HCT116 (cell line): ENCODE measurements around the gene TTYH1. TPM values are rescaled to one million over a fixed set of nuclear protein-coding genes. Genes with fewer than 3 reads are reported as not detected.

ENCODE experiments used
- ATAC-seq: fragments of 200-7000 bp; cut with Tn5 transposase; 2 replicates; pipeline ENCODE4 v1.9.1; 2020; ENCODE audit warnings: mild to moderate bottlenecking, moderate library complexity
- BruUV-seq: library from RNA; stranded (reverse); fragments of 400-500 nt; replicated peaks from 2 replicates; lab custom pipeline; 2021; lab: Mats Ljungman, UMichigan
- CTCF ChIA-PET: fragments of 300-600 bp; sonication (Branson Sonifier 250); formaldehyde crosslinking; loops from one replicate; lab custom pipeline; 2021; ENCODE audit warnings: antibody characterized with exemption; lab: Charles Lee
- POLR2A ChIA-PET: fragments of 300-600, 350-600 bp; sonication (Branson Sonifier 250); formaldehyde crosslinking; loops from one replicate; lab custom pipeline; 2021; ENCODE audit warnings: antibody characterized with exemption; lab: Charles Lee
- RAD21 ChIA-PET, 2 experiments: fragments of 300-600 bp; sonication (Branson Sonifier 250); formaldehyde crosslinking; loops; one replicate each; lab custom pipeline; 2023; ENCODE audit warnings: low total read pairs in 2 of 2; ENCODE audit not compliant: uncharacterized antibody in 2 of 2, unreplicated experiment in 2 of 2, low non-redundant PET in 1 of 2; lab: Charles Lee
- DNase-seq: peaks from one replicate; pipeline ENCODE4 v3.0.0-alpha.2; 2010; ENCODE audit warnings: low read depth, low spot score
- H2AFZ ChIP-seq: fragments of 200-600 bp; shearing (Covaris generic), sonication (generic); 2 replicates; pipeline ENCODE4 v1.6.1; 2017; ENCODE audit warnings: low read depth, mixed run types, mixed read lengths, antibody characterized with exemption, low read length; ENCODE audit not compliant: poor library complexity, severe bottlenecking
- H3K27ac ChIP-seq: 2 replicates; pipeline ENCODE4 v1.5.1; 2012; ENCODE audit warnings: low read depth, low read length
- H3K27me3 ChIP-seq: fragments of 200-600 bp; sonication (generic); 2 replicates; pipeline ENCODE4 v1.6.1; 2016; ENCODE audit warnings: mixed run types, low read length, mixed read lengths; ENCODE audit not compliant: insufficient read depth
- H3K36me3 ChIP-seq, 2 experiments: fragments of 200-500 bp in 1 of 2; fragments of 200-600 bp in 1 of 2; sonication (Bioruptor generic) in 1 of 2; sonication (generic) in 1 of 2; 2 replicates each; pipeline versions ENCODE4 v1.5.1 to v1.6.1; 2014 to 2016; ENCODE audit warnings: low read length in 2 of 2, inconsistent platforms in 1 of 2, mixed read lengths in 1 of 2, mixed run types in 1 of 2; ENCODE audit not compliant: insufficient read depth in 2 of 2, control insufficient read depth in 1 of 2
- H3K4me1 ChIP-seq, 2 experiments: fragments of 200-600 bp in 1 of 2; sonication (generic) in 1 of 2; 2 replicates each; pipeline versions ENCODE4 v1.5.1 to v1.6.1; 2012 to 2017; ENCODE audit warnings: low read length in 2 of 2, inconsistent platforms in 1 of 2, mild to moderate bottlenecking in 1 of 2, mixed read lengths in 1 of 2, mixed run types in 1 of 2, moderate library complexity in 1 of 2; ENCODE audit not compliant: insufficient read depth in 2 of 2, control insufficient read depth in 1 of 2
- H3K4me2 ChIP-seq: fragments of 200-600 bp; sonication (generic); 2 replicates; pipeline ENCODE4 v1.6.1; 2017; ENCODE audit warnings: mixed run types, low read length, mixed read lengths
- H3K4me3 ChIP-seq, 2 experiments: fragments of 200-600 bp in 1 of 2; sonication (generic) in 1 of 2; replicated peaks in 1 of 2; 2 replicates each; pipeline ENCODE4 v1.5.1; 2011 to 2016; ENCODE audit warnings: low read length in 2 of 2, control low read depth in 1 of 2, low read depth in 1 of 2, mild to moderate bottlenecking in 1 of 2, mixed read lengths in 1 of 2, mixed run types in 1 of 2
- H3K79me2 ChIP-seq: fragments of 200-600 bp; sonication (generic); 2 replicates; pipeline ENCODE4 v1.6.1; 2017; ENCODE audit warnings: mild to moderate bottlenecking, mixed run types, low read length, moderate library complexity, mixed read lengths; ENCODE audit not compliant: insufficient read depth
- H3K9ac ChIP-seq: fragments of 200-600 bp; sonication (generic); 2 replicates; pipeline ENCODE4 v1.6.1; 2016; ENCODE audit warnings: low read length, mixed read lengths
- H3K9me2 ChIP-seq: fragments of 200-600 bp; sonication (generic), shearing (Covaris generic); 2 replicates; pipeline ENCODE4 v1.6.1; 2017; ENCODE audit warnings: mixed run types, mild to moderate bottlenecking, moderate library complexity; ENCODE audit not compliant: insufficient read depth
- H3K9me3 ChIP-seq, 2 experiments: fragments of 200-500 bp in 1 of 2; fragments of 200-600 bp in 1 of 2; sonication (Bioruptor generic) in 1 of 2; sonication (generic) in 1 of 2; 2 replicates each; pipeline ENCODE4 v1.6.1; 2014 to 2017; ENCODE audit warnings: low read length in 2 of 2, mixed read lengths in 2 of 2, inconsistent platforms in 1 of 2, low read depth in 1 of 2, mild to moderate bottlenecking in 1 of 2, mixed run types in 1 of 2, moderate library complexity in 1 of 2; ENCODE audit not compliant: control insufficient read depth in 1 of 2, insufficient read depth in 1 of 2
- H4K20me1 ChIP-seq: fragments of 200-600 bp; sonication (generic), shearing (Covaris generic); 2 replicates; pipeline ENCODE4 v1.6.1; 2017; ENCODE audit warnings: mixed run types, mild to moderate bottlenecking, moderate library complexity; ENCODE audit not compliant: insufficient read depth
- CBX3 ChIP-seq: IDR thresholded peaks from 2 replicates; pipeline ENCODE4 v1.6.1; 2012; ENCODE audit warnings: low read depth
- ELF1 ChIP-seq: IDR thresholded peaks from 2 replicates; pipeline ENCODE4 v1.6.1; 2012; ENCODE audit warnings: low read depth, borderline replicate concordance
- EZH2 ChIP-seq: fragments of 200-600 bp; sonication (generic); IDR thresholded peaks from 2 replicates; pipeline ENCODE4 v1.6.1; 2017; ENCODE audit warnings: antibody characterized with exemption, mixed run types
- JUND ChIP-seq: IDR thresholded peaks from 2 replicates; pipeline ENCODE4 v1.6.1; 2012
- SIN3A ChIP-seq: IDR thresholded peaks from 2 replicates; pipeline ENCODE4 v1.6.1; 2012; ENCODE audit warnings: low read depth
- SP1 ChIP-seq: IDR thresholded peaks from 2 replicates; pipeline ENCODE4 v1.6.1; 2012; ENCODE audit warnings: low read depth
- SRF ChIP-seq: IDR thresholded peaks from 2 replicates; pipeline ENCODE4 v1.6.1; 2012; ENCODE audit warnings: low read depth
- TCF7L2 ChIP-seq: IDR thresholded peaks from 2 replicates; pipeline ENCODE4 v1.7.0; 2011; ENCODE audit warnings: borderline replicate concordance, inconsistent platforms; ENCODE audit not compliant: insufficient read depth, insufficient read length; ENCODE audit errors: extremely low read depth
- ZFX ChIP-seq: fragments of 450-650 bp; IDR thresholded peaks from 2 replicates; pipeline ENCODE4 v1.6.1; 2017
- intact Hi-C: fragments of 100-400 bp; cut with micrococcal nuclease; formaldehyde crosslinking; loops from 2 replicates; pipeline ENCODE4 v1.10.0; 2022
- total RNA-seq: library from RNA; stranded (reverse); gene quantifications from one replicate; pipeline ENCODE4 v1.2.1, GENCODE V29; 2021; ENCODE audit not compliant: unreplicated experiment
- TF ChIP-seq, protein P1 (sequence below): IDR thresholded peaks from 2 replicates; pipeline ENCODE4 v1.6.1; 2012; ENCODE audit warnings: low read depth
- TF ChIP-seq, protein P2 (sequence below), 3 experiments: fragments of 200-600 bp in 1 of 3; sonication (generic) in 1 of 3; IDR thresholded peaks in 2 of 3; conservative IDR thresholded peaks in 1 of 3; 2 replicates each; pipeline ENCODE4 v1.5.1; 2012 to 2017; ENCODE audit warnings: low read depth in 2 of 3, low read length in 2 of 3, antibody characterized with exemption in 1 of 3, borderline replicate concordance in 1 of 3, control low read depth in 1 of 3, mild to moderate bottlenecking in 1 of 3, mixed read lengths in 1 of 3, mixed run types in 1 of 3, moderate library complexity in 1 of 3; ENCODE audit not compliant: insufficient read depth in 1 of 3
- TF ChIP-seq, protein P3 (sequence below): IDR thresholded peaks from 2 replicates; pipeline ENCODE4 v1.6.1; 2011; ENCODE audit warnings: mild to moderate bottlenecking, low read length, moderate library complexity; ENCODE audit not compliant: insufficient replicate concordance; ENCODE audit errors: extremely low read depth

Gene TTYH1
- total RNA-seq, 1 experiment from 2014 or later, result 0.37 TPM

DNA sequence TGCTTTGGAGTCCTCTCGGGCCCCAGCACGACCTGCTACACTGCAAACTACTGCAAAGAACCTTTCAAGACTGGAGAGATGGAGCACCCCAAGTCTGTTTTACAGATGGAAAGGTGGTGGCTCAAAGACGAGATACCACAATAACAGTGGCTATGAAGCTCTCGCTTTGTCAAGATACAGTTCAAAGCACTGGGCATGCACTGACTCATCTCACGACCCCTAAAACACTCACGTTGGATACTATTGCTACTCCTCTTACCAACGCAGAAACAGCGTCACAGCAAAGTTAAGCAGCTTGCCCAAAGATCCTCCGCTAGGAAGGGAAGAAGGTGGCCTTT is 26.5 kb upstream of the TTYH1 start (continued):
- TF ChIP-seq, protein P1, sequence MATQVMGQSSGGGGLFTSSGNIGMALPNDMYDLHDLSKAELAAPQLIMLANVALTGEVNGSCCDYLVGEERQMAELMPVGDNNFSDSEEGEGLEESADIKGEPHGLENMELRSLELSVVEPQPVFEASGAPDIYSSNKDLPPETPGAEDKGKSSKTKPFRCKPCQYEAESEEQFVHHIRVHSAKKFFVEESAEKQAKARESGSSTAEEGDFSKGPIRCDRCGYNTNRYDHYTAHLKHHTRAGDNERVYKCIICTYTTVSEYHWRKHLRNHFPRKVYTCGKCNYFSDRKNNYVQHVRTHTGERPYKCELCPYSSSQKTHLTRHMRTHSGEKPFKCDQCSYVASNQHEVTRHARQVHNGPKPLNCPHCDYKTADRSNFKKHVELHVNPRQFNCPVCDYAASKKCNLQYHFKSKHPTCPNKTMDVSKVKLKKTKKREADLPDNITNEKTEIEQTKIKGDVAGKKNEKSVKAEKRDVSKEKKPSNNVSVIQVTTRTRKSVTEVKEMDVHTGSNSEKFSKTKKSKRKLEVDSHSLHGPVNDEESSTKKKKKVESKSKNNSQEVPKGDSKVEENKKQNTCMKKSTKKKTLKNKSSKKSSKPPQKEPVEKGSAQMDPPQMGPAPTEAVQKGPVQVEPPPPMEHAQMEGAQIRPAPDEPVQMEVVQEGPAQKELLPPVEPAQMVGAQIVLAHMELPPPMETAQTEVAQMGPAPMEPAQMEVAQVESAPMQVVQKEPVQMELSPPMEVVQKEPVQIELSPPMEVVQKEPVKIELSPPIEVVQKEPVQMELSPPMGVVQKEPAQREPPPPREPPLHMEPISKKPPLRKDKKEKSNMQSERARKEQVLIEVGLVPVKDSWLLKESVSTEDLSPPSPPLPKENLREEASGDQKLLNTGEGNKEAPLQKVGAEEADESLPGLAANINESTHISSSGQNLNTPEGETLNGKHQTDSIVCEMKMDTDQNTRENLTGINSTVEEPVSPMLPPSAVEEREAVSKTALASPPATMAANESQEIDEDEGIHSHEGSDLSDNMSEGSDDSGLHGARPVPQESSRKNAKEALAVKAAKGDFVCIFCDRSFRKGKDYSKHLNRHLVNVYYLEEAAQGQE, result no peak
- TF ChIP-seq EZH2 (no peak), ZFX (no peak), ELF1 (no peak)
- TF ChIP-seq, protein P2, sequence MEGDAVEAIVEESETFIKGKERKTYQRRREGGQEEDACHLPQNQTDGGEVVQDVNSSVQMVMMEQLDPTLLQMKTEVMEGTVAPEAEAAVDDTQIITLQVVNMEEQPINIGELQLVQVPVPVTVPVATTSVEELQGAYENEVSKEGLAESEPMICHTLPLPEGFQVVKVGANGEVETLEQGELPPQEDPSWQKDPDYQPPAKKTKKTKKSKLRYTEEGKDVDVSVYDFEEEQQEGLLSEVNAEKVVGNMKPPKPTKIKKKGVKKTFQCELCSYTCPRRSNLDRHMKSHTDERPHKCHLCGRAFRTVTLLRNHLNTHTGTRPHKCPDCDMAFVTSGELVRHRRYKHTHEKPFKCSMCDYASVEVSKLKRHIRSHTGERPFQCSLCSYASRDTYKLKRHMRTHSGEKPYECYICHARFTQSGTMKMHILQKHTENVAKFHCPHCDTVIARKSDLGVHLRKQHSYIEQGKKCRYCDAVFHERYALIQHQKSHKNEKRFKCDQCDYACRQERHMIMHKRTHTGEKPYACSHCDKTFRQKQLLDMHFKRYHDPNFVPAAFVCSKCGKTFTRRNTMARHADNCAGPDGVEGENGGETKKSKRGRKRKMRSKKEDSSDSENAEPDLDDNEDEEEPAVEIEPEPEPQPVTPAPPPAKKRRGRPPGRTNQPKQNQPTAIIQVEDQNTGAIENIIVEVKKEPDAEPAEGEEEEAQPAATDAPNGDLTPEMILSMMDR (IDR thresholded peaks at IDR 0.05 in 2 of 3, conservative IDR thresholded peaks at IDR 0.05 in 1 of 3; ENCODE audit: borderline replicate concordance in 1 of 3, insufficient read depth in 1 of 3, low read depth in 2 of 3, low read length in 2 of 3), result no peak

DNA sequence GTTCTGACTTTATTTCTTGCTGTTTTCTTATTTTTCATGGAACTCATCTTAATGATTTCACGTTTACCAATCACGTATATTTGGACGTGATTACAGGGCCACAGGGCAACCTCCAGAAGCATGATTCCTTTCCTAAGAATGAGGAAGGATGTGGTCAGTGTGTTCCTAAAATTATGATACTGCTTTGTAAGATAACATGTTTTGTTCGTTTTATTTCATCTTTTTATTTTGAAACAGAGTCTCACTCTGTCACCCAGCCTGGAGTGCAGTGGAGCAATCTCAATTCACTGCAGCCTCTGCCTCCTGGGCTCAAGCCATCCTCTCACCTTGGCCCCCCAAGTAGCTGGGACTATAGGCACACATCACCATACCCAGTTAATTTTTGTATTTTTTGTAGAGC is 25.7 kb upstream of the TTYH1 start:
- no peak for DNase-seq
- intact Hi-C loops, result no loop called here
- no peak overlapping the region for H3K9ac ChIP-seq
- no peak overlapping the region for H3K4me2 ChIP-seq
- no peaks in the 10 kb centered on the region for H4K20me1 ChIP-seq
- no peak overlapping the region for H3K27ac ChIP-seq
- ChIA-PET RAD21 (no interaction called here), POLR2A (no interaction called here), CTCF (interaction anchor here (1.2 to 2.9 kb wide), 3 partner anchors 50 to 218 kb away, joined by 3 to 17 read pairs (median 3); no protein-coding TSS in a partner anchor)
- BruUV-seq, result no TSS peak
- TF ChIP-seq TCF7L2, result no peak
- TF ChIP-seq, protein P1, result no peak
- no peak for TF ChIP-seq JUND
- TF ChIP-seq, protein P3, sequence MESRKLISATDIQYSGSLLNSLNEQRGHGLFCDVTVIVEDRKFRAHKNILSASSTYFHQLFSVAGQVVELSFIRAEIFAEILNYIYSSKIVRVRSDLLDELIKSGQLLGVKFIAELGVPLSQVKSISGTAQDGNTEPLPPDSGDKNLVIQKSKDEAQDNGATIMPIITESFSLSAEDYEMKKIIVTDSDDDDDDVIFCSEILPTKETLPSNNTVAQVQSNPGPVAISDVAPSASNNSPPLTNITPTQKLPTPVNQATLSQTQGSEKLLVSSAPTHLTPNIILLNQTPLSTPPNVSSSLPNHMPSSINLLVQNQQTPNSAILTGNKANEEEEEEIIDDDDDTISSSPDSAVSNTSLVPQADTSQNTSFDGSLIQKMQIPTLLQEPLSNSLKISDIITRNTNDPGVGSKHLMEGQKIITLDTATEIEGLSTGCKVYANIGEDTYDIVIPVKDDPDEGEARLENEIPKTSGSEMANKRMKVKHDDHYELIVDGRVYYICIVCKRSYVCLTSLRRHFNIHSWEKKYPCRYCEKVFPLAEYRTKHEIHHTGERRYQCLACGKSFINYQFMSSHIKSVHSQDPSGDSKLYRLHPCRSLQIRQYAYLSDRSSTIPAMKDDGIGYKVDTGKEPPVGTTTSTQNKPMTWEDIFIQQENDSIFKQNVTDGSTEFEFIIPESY, result no peak
- TF ChIP-seq ZFX, result no peak
- no peak for TF ChIP-seq SRF
- no peak for TF ChIP-seq SP1
- no peak for TF ChIP-seq SIN3A
- TF ChIP-seq EZH2, result no peak
- TF ChIP-seq CBX3, result no peak
- no peak for ATAC-seq
- no peaks in the 10 kb centered on the region for H3K9me3 ChIP-seq
- H3K79me2 ChIP-seq, result no peaks in the 10 kb centered on the region
- H3K4me1 ChIP-seq, result peaks cover 7 to 14% of the 10 kb centered on the region in 2 experiments; a peak in 3 of 4 replicates
- H3K27me3 ChIP-seq, result peaks cover 12% of the 10 kb centered on the region; the same call in 1 of the 2 replicates
- H3K9me2 ChIP-seq, result no peaks in the 10 kb centered on the region
- no peaks in the 10 kb centered on the region for H3K36me3 ChIP-seq
- H3K4me3 ChIP-seq, result no peak overlapping the region
- H2AFZ ChIP-seq, result no peak overlapping the region
